GM21423 (cell line): Measurements from ENCODE around the gene ASH1L.
"Not testable (repeated sequence)": the region's sequence is repeated elsewhere in the genome, so short reads cannot be mapped to it uniquely, and the experiment has no call there.

Source experiments
- ATAC-seq: cut with Tn5 transposase; IDR thresholded peaks from one replicate; pipeline ENCODE4 v1.9.1; 2021; ENCODE audit warnings: mild to moderate bottlenecking, moderate library complexity; ENCODE audit not compliant: unreplicated experiment

The ASH1L gene, protein sequence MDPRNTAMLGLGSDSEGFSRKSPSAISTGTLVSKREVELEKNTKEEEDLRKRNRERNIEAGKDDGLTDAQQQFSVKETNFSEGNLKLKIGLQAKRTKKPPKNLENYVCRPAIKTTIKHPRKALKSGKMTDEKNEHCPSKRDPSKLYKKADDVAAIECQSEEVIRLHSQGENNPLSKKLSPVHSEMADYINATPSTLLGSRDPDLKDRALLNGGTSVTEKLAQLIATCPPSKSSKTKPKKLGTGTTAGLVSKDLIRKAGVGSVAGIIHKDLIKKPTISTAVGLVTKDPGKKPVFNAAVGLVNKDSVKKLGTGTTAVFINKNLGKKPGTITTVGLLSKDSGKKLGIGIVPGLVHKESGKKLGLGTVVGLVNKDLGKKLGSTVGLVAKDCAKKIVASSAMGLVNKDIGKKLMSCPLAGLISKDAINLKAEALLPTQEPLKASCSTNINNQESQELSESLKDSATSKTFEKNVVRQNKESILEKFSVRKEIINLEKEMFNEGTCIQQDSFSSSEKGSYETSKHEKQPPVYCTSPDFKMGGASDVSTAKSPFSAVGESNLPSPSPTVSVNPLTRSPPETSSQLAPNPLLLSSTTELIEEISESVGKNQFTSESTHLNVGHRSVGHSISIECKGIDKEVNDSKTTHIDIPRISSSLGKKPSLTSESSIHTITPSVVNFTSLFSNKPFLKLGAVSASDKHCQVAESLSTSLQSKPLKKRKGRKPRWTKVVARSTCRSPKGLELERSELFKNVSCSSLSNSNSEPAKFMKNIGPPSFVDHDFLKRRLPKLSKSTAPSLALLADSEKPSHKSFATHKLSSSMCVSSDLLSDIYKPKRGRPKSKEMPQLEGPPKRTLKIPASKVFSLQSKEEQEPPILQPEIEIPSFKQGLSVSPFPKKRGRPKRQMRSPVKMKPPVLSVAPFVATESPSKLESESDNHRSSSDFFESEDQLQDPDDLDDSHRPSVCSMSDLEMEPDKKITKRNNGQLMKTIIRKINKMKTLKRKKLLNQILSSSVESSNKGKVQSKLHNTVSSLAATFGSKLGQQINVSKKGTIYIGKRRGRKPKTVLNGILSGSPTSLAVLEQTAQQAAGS (N-terminal part only)

GRCh38 chr1:155562581-155563376 is at the start of gene ASH1L:
Gene ASH1L (minus strand): TSS chr1:155562803. CDS start chr1:155521519, 41,284 bp downstream.
- ATAC-seq = peak; percentile 71

DNA sequence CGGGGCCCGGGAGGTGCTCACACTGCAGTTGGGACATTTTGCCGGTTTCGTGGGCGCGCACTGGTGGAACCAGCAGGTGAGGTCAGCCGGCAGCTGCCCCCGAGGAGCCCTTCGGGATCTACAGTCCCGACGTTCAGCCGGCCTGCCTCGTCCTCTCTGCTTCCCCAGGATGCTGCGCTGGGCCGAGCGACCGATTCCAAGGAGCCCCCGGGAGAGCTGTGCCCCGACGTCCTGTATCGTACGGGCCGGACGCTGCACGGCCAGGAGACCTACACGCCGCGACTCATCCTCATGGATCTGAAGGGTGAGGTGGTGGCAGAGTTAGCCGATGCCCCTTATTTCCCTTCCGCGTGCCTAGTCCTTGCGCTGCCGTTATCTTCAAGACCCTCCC is 47.6 kb upstream of the ASH1L start:
- ATAC-seq = not testable (repeated sequence)

DNA sequence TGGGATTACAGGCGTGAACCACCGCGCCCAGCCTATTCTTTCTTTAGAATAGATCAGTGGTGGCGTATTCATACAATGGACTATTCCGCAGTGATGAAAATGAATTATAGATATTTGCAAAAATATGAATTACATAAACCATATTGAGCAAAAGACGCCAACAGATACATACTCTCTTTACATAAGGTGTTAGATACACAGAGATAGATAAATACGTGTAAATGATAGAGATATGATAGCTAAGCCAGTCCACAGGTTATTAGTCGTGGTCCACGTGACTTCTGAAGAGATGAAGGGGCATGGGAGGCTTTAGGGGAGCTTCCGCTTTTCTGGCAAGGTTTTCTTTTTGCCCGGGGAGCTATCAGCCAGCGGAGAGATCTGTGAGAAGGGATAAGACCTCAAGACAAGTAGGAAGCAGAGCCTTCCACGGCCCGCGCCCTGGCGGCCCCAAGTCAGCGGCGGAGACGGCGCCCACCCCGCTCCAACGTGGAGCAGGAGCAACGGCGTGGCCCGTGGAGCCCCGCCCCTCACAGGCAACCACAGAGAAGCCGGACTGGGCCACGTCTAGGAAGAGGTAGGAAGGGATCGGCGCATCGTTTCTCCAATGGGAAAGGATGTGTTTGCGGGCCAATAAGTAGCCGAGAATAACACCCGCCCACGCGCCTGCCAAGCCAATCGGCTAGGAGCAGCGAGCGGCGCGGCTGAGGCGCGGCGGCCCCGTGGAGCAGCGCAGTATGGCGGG is 47.1 kb upstream of the ASH1L start, which contains the start of gene MSTO1:
TSS of gene MSTO1 (plus strand) at position 704 of the 742 bp plus-strand sequence. CDS start at position 735, 31 bp downstream.
- ATAC-seq = peak; percentile 93

DNA sequence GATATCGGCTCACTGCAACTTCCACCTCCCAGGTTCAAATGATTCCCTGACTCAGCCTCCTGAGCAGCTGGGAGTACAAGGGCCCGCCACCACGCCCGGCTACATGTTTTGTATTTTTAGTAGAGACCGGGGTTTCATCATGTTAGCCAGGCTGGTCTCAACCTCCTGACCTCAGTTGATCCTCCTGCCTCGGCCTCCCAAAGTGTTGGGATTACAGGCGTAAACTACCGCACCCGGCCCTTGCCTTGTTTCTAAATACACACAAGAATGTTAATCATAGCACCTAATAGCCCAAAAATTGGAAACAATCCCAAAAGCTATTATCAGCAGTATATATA is 46.3 kb upstream of the ASH1L start:
- ATAC-seq = no peak

- no peak for ATAC-seq
Observed at GRCh38 chr1:155607708-155608107, 45.1 kb upstream of the ASH1L start.

- not testable (repeated sequence) for ATAC-seq
Observed at GRCh38 chr1:155599828-155600572, 37.4 kb upstream of the ASH1L start.

GRCh38 chr1:155598842-155599331 is 36.3 kb upstream of the ASH1L start:
- no peak for ATAC-seq

GRCh38 chr1:155596864-155597263 is 34.3 kb upstream of the ASH1L start:
- no peak for ATAC-seq

GRCh38 chr1:155595877-155596474 is 33.4 kb upstream of the ASH1L start:
- not testable (repeated sequence) for ATAC-seq

- no peak for ATAC-seq
Observed at GRCh38 chr1:155591770-155592169, 29.2 kb upstream of the ASH1L start.

GRCh38 chr1:155590516-155591247 is 28.1 kb upstream of the ASH1L start:
- not testable (repeated sequence) for ATAC-seq

GRCh38 chr1:155589282-155589681 is 26.7 kb upstream of the ASH1L start:
- ATAC-seq = not testable (repeated sequence)

GRCh38 chr1:155583846-155584245 is 21.2 kb upstream of the ASH1L start:
- not testable (repeated sequence) for ATAC-seq

GRCh38 chr1:155575608-155576007 is 13.0 kb upstream of the ASH1L start:
- not testable (repeated sequence) for ATAC-seq

- no peak for ATAC-seq
Observed at GRCh38 chr1:155574077-155574476, 11.5 kb upstream of the ASH1L start.

GRCh38 chr1:155570593-155570990 is 8.0 kb upstream of the ASH1L start:
- ATAC-seq = no peak

- ATAC-seq = no peak
Observed at GRCh38 chr1:155569988-155570592, 7.5 kb upstream of the ASH1L start.
